ENCODE data around the gene TOR2A.

The TOR2A gene

DNA sequence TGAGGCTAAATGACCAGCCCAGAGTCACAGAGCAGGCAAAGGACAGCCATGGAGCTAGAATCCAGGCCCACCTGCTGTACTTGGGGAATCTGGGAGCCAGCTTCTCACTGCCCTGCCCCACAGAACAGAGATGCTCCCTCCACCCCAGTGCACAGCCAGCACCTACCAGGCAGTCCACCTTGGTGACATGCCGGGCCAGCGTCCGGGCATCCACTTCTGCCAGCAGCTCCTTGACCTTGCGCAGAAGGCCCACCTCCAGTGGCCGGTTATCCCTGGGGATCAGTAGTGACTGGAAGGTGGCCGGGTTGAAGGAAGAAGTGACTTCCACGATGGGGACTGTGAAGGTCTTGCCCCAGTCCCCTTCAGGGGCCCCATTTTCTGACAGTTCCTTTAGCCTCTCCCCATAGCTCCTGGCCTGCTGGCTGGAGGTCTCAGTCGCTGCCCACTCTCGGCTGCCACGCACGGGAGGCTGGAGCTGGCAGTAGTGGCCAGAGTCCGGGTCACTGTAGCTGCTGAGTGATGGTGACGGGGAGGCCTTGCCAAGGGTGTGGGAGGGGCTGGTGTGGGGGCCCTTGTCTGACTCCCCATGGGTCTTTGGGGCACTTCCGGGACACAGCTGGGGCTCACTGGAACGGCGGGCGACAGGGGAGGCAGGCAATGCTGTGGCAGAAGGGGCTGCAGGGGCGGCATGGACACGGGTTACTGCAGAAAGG is 9.5 kb upstream of the TOR2A start:
- no peak for DNase-seq (ENCODE audit: low read depth in 2 of 2, low spot score in 1 of 2)

DNA sequence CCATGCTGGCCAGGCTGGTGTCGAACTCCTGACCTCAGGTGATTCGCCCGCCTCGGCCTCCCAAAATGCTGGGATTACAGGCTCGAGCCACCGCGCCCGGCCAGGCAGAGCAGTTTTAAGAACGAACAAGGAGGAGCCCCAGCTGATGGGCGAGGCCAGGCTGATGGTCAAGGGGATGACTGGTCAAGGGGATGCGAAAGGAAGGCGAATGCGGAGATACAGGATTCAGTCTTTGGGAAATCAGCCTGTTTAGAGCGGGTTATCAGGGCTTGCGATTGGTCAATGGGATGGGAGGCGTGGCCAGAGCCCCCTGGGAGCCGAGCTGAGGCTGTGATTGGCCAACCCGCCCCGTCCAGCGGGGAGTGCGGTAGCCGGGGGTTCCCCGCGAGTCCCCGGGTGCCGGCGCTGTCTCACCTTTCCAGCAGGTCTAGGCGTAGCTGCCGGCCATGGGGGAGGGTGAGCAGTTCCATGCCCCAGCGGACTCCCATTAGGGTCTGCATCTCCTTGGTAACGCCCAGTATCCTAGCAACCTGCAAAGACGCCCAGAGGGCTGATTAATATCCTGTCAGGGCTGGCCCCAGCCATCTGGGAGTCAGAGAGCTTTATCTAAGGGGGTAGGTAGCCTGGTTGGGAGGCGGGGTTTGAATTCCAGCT is 7.5 kb upstream of the TOR2A start:
- no peak for DNase-seq (ENCODE audit: low read depth in 2 of 2, low spot score in 1 of 2)

- DNase-seq (ENCODE audit: low read depth in 2 of 2, low spot score in 1 of 2) = no peak
These were observed 6.8 kb upstream of the TOR2A start for GRCh38 chr9:127741831-127742434.

DNA sequence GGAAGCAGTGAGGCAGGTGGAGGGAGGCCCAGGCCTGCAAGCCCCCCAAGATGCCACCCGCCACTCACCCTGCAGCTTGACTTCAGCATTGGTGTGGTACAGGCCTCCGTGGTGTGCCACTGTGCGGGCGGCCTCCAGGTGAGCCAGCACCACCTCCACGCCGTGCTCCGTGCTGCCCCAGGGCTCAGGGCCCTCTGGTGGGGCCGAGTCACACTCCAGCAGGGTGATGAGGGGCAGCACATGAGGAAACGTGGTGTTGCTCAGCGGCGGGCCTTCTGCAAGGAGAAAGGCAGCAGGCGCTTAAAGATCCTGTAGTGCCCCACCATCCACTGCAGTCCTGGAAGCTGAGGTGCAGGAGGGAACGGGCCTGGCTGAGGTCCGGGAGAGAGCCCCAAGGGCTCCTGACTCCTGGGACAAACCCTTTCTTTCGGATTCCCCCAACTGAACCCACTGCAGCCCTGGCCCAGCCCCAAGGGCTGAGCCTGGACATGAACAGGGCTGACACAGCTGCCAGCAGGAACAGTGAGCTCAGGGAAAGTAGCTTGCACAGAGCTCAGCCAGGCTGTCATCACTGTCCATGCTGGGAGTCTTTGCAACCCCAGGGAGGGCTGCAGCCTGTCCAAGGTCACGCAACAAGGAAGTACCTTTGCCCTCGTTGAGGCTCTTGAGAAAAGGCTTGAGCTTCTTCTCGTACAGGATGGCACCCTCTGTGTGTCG is 4.7 kb upstream of the TOR2A start:
- DNase-seq (ENCODE audit: low read depth in 2 of 2, low spot score in 1 of 2) = no peak

DNA sequence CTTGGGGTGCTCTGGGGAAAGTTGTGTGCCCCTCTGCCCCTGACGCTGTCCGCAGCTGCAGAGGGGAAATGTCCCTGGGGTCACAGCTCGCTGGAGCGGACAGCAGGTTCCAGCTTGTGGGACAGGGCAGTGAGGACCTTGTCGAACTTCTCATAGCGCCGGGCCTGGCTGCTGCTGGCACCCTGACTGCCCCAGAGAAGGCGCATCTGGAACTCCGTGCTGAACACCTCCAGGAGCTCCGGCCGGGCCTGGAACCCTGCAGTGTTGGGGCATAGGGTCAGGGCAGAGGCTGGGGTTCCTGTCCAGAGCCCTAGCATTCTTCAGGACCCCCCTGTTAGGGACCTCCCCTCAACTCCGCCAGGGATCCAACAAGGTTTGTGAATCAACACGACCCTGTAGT is 3.6 kb upstream of the TOR2A start:
- no peak for DNase-seq (ENCODE audit: low read depth in 2 of 2, low spot score in 1 of 2)

GRCh38 chr9:127735530-127736185 is 564 bp upstream of the TOR2A start:
- DNase-seq (ENCODE audit: low read depth in 2 of 2, low spot score in 1 of 2) = no peak

DNA sequence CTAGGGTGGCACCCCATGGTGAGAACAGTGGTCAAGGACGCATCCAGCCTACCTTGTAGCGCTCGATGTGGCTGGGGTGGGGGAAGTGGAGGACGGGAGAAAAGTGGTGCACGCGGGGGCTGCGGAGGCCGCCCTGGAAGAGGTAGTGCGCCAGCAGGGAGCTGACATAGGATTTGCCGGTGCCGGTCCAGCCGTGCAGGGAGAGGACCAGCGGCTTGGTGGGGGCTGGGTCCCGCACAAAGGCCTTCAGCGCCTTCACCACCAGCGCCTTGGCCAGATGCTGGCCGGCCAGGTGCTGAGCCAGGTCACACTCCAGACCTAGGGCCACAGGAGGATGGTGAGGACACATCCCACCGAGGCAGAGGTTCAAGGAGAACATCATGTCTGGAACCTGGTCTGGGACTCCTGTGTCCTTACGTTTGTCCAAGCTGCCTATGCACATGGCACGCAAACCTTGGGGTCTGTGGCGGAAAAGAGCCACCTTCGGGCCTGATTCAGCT is 797 bp downstream of the TOR2A start:
- DNase-seq (ENCODE audit: low read depth in 2 of 2, low spot score in 1 of 2) = no peak

- no peak for DNase-seq (ENCODE audit: low read depth in 2 of 2, low spot score in 1 of 2)
These were observed 1.5 kb downstream of the TOR2A start for GRCh38 chr9:127733614-127734013.

GRCh38 chr9:127732444-127732843 is 2.6 kb downstream of the TOR2A start:
- DNase-seq (ENCODE audit: low read depth in 2 of 2, low spot score in 1 of 2) = no peak

GRCh38 chr9:127731938-127732337 is 3.2 kb downstream of the TOR2A start:
- no peak for DNase-seq (ENCODE audit: low read depth in 2 of 2, low spot score in 1 of 2)

DNA sequence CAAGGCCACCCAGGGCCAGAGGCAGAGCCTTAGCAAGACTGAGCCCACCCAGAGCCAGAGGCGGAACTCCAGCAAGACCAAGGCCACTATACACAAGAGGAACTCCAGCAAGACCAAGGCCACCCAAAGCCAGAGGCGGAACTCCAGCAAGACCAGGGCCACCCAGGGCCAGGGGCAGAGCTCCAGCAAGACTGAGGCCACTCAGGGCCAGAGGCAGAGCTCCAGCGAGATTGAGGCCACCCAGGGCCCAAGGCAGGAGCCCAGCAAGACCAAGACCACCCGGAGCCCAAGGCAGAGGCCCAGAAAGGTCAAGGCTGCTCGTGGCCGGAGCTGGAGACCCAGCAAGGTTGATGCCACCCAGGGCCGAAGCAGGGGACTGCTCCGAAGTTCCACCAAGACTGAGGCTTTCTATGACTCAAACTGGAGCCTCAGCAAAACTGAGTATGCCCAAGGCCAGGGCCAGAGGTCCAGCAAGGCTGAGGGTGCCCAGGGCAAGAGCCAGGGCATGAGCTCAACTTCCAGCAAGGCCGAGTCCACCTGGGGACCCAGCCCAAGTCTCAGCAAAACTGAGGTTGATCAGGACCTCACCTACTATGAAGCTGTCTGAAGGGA is 4.2 kb downstream of the TOR2A start:
- DNase-seq (ENCODE audit: low read depth in 2 of 2, low spot score in 1 of 2) = no peak

DNA sequence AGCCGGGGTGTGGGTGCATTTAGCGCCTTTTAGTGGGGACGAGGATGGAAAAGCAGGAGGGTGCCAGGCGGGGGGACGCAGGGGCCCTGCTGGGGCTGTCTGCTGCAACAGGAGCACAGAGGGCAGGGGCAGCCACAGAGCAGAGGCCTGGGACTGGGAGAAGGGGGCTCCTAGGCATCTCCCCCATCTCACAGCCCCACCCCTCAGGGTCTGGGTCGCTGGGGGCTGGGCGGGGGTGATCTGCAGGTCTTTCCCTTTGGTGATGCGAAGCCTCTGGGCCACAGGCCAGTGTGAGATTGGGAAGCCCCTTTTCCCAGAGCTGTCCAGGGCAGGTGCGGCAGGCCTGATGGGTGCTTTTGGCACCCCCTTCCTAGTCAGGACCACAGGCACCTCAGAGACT is 4.8 kb downstream of the TOR2A start:
- no peak for DNase-seq (ENCODE audit: low read depth in 2 of 2, low spot score in 1 of 2)

DNA sequence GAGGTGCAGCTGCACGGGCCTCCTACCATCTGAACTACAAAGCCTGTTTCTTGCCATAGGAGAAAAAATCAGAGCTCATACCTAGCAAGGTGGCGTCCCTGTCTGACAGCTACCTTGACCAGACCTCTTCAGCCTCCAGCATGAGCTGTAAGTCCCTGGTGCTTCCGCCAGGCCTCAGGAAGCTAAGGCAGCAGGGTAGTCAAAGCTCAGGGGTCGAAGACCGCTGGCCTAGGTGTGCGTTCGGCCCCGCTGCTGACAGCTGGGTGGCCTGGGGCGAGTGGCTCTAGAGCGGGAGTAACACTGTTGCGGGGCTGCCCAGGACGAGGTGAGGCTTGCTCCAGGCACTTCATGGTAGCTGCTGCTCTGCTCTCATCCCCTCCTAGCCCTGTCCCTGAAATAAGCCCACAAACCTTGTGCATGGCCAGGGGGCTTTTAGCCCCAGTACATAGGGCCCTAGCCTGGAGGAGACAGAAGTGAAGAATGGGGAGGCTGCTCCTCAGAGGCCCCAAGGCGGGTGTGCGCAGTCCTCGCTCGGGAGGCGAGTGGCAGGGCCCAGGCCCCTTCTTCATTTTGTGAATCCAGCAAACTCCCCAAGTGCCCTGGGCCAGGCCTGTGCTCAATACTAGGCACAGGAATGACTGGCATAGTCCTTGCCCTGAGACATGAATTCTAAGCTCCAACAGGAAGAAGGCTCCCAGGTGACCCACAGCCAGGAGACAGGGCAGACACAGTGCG is 5.4 kb downstream of the TOR2A start:
- no peak for DNase-seq (ENCODE audit: low read depth in 2 of 2, low spot score in 1 of 2)

DNA sequence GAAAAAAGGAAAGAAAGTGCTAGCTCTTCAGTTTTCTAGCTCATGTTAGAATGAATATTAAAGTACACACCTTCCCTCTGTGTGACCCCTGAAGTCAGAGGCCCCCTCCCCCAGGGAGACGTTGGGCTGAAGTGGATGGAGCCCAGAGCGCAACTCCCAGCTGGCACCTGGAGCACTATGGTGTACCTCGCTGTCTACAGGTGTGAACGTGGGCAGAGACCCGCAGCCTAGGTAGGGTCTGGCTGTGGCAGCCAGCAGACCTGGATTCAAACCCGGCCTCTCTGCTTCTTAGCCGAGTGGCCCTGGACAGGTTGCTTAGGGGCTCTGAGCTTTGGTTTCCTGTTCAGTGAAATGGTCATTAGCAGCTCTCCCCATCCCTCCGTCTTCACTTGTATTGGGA is 6.3 kb downstream of the TOR2A start:
- DNase-seq (ENCODE audit: low read depth in 2 of 2, low spot score in 1 of 2) = no peak

DNA sequence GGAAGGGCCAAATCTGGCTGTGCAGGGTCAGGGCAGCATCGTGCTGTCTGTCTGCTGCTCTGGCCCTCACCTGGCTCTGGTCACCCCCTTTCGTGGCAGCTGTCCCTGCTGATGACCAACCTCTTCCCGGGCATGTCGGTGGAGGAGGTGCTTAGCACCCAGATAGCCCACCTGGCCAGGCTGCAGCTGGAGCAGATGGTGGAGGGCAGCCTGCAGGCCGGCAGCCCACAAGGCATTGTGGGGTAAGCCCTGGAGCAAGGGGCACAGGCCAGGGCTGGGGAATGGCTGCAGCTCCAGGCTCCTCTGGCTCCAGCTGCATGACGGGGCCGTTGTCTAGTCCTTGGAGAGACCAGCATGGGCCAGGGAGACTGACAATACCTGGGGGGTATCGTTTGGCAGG is 8.2 kb downstream of the TOR2A start:
- no peak for DNase-seq (ENCODE audit: low read depth in 2 of 2, low spot score in 1 of 2)

DNA sequence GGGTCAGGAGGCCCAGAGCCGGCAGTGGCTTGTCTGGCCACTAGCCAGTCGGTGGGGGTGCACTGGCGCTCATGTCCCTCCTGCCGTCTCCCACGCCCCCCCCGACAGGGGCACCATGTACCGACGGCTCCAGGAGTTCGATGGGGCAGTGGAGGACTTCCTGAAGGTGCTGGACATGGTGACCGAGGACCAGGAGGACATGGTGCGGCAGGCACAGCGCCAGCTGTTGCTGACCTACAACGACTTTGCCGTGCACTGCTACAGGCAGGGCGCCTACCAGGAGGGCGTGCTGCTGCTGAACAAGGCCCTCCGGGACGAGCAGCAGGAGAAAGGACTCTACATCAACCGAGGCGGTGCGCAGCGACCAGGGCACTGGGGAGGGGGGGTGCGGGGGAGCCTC is 11.1 kb downstream of the TOR2A start:
- no peak for DNase-seq (ENCODE audit: low read depth in 2 of 2, low spot score in 1 of 2)

GRCh38 chr9:127723444-127723843 is 11.7 kb downstream of the TOR2A start:
- no peak for DNase-seq (ENCODE audit: low read depth in 2 of 2, low spot score in 1 of 2)

- no peak for DNase-seq (ENCODE audit: low read depth in 2 of 2, low spot score in 1 of 2)
These were observed 12.1 kb downstream of the TOR2A start for GRCh38 chr9:127723013-127723412.

DNA sequence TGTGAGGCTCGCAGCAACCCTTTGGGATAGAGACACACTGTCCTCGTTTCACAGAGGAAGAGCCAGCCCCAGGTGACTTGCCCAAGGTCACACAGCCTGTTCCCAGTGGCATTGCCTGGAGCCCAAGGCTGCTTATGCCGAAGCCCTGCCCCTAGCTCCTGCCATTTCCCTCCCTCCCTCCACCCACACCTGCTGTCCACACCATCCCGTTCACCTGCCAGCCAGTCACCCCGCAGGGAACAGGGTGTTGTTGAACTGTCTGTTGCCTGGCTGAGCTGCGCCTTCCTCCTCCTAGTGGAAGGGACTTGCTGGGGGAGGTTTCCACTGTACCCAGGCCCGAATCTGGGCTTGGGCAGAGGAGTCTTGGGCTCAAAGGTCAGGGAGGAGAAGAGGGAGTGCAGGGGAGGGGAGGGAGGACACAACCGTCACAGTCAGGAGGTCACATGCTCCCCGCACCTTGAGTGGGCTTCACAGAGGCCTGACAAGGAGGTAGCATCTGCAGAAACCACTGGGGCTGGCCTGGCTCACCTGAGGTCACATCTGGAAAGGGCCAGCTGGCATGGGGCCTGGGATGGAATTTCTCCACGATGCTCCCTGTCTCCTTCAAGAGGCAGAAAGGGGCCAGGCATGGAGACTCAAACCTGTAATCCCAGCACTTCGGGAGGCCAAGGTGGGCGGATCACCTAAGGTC is 12.9 kb downstream of the TOR2A start:
- no peak for DNase-seq (ENCODE audit: low read depth in 2 of 2, low spot score in 1 of 2)

DNA sequence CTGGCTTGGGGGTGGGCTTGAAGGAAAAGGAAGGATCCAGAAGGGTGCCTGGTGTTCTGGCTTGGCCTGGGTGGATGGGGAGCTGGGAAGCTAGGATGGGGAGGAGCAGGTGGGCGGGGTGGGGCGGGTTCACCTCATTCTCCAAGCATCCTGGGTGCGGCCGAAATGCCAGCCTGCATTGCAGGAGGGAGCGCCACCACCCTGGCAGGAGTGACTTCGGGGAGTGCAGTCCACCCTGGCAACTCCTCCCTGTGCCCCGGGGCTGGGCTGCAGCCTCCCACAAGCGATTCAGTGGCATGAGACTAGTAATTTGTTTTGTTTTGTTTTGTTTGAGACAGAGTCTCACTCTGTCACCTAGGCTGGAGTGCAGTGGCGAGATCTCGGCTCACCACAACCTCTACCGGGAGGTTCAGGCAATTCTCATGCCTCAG is 13.7 kb downstream of the TOR2A start:
- DNase-seq (ENCODE audit: low read depth in 2 of 2, low spot score in 1 of 2) = no peak
